Right lobe of liver (tissue), 4 donors: ENCODE data around the gene GAPVD1.
"Not testable (repeated sequence)": the region's sequence is repeated elsewhere in the genome, so short reads cannot be mapped to it uniquely, and the experiment has no call there.

Source experiments
- POLR2A ChIP-seq: fragments of 450-650 bp; IDR thresholded peaks from one replicate; pipeline ENCODE4 v1.6.1; 2017; ENCODE audit warnings: antibody characterized with exemption, mild to moderate bottlenecking
- TF ChIP-seq, protein P1 (sequence below), 4 donors: fragments of 200-600 bp in 3 of 4; fragments of 450-650 bp in 1 of 4; IDR thresholded peaks; one replicate each; pipeline versions ENCODE4 v1.5.1 to v1.8.0; 2016 to 2022; ENCODE audit warnings: antibody characterized with exemption in 4 of 4, mild to moderate bottlenecking in 2 of 4
- donor health status: DM: no; HTN: no; CAD: no.
- donor health status: DM: no; HTN: no; CAD: no.
- donor health status: DM: no; HTN: yes; CAD: no.

DNA sequence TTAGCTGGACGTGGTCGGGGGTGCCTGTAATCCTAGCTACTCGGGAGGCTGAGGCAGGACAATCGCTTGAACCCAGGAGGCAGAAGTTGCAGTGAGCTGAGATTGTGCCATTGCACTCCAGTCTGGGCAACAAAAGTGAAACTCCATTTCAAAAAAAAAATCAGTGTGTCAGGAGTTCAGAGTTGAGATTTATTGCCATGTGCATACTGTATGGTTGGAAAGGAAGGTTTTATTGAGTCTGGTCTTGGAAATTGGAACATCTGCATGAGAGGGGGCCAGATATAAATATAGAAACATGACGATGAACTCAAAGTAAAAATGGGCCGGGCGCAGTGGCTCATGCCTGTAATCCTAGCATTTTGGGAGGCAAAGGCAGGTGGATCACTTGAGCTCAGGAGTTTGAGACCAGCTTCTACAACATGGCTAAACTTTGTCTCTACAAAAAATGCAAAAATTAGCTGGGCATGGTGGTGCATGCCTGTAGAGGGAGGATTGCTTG, 25.4 kb downstream of the GAPVD1 start:
- TF ChIP-seq, protein P1, sequence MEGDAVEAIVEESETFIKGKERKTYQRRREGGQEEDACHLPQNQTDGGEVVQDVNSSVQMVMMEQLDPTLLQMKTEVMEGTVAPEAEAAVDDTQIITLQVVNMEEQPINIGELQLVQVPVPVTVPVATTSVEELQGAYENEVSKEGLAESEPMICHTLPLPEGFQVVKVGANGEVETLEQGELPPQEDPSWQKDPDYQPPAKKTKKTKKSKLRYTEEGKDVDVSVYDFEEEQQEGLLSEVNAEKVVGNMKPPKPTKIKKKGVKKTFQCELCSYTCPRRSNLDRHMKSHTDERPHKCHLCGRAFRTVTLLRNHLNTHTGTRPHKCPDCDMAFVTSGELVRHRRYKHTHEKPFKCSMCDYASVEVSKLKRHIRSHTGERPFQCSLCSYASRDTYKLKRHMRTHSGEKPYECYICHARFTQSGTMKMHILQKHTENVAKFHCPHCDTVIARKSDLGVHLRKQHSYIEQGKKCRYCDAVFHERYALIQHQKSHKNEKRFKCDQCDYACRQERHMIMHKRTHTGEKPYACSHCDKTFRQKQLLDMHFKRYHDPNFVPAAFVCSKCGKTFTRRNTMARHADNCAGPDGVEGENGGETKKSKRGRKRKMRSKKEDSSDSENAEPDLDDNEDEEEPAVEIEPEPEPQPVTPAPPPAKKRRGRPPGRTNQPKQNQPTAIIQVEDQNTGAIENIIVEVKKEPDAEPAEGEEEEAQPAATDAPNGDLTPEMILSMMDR (IDR thresholded peaks at IDR 0.05), result not testable (repeated sequence)
- not testable (repeated sequence) for TF ChIP-seq POLR2A
